CD8-positive, alpha-beta memory T cell (primary cell): ENCODE results near the gene DDX43. TPM values are rescaled to one million over a fixed set of nuclear protein-coding genes. Genes with fewer than 3 reads are reported as not detected.
"Not testable (repeated sequence)": the region's sequence is repeated elsewhere in the genome, so short reads cannot be mapped to it uniquely, and the experiment has no call there.

ENCODE experiments used
- CTCF ChIA-PET: fragments of 350-600 bp; sonication (Branson Sonifier 250); formaldehyde crosslinking; loops from one replicate; lab custom pipeline; 2021; ENCODE audit warnings: antibody characterized with exemption; lab: Charles Lee
- POLR2A ChIA-PET: fragments of 350-600 bp; sonication (Branson Sonifier 250); formaldehyde crosslinking; loops from one replicate; lab custom pipeline; 2021; ENCODE audit warnings: antibody characterized with exemption; lab: Charles Lee
- DNase-seq, 5 donors: peaks; one replicate each; pipeline versions ENCODE4 v3.0.0 to v3.0.0-alpha.2; 2020 to 2022; ENCODE audit warnings: mixed read lengths in 1 of 5
- H3K27ac ChIP-seq: one replicate; pipeline ENCODE4 v1.7.0; 2013; ENCODE audit warnings: low read depth, mild to moderate bottlenecking, low read length, moderate library complexity
- H3K27me3 ChIP-seq: 2 replicates; pipeline ENCODE4 v1.7.0; 2013; ENCODE audit warnings: low read length, mild to moderate bottlenecking; ENCODE audit not compliant: insufficient read depth, poor library complexity, severe bottlenecking
- H3K36me3 ChIP-seq: 2 replicates; pipeline ENCODE4 v1.7.0; 2013; ENCODE audit warnings: mild to moderate bottlenecking, low read length, moderate library complexity; ENCODE audit not compliant: insufficient read depth
- H3K4me1 ChIP-seq: 2 replicates; pipeline ENCODE4 v1.7.0; 2013; ENCODE audit warnings: mild to moderate bottlenecking, low read length, moderate library complexity; ENCODE audit not compliant: insufficient read depth
- H3K4me3 ChIP-seq: 2 replicates; pipeline ENCODE4 v1.7.0; 2013; ENCODE audit warnings: mild to moderate bottlenecking, low read length
- H3K9me3 ChIP-seq: 2 replicates; pipeline ENCODE4 v1.7.0; 2013; ENCODE audit warnings: mild to moderate bottlenecking, low read length
- H3K27ac Mint-ChIP-seq, 8 donors: one replicate each; pipeline ENCODE4 v1.8.0; 2020 to 2021; ENCODE audit warnings: mixed read lengths in 8 of 8, mild to moderate bottlenecking in 6 of 8, inconsistent platforms in 3 of 8, moderate library complexity in 3 of 8
- H3K27me3 Mint-ChIP-seq, 2 donors: one replicate each; pipeline ENCODE4 v1.8.0; 2020 to 2021; ENCODE audit warnings: mixed read lengths in 2 of 2, mild to moderate bottlenecking in 1 of 2, moderate library complexity in 1 of 2
- H3K36me3 Mint-ChIP-seq, 3 donors: one replicate each; pipeline ENCODE4 v1.8.0; 2020 to 2021; ENCODE audit warnings: mixed read lengths in 3 of 3, inconsistent platforms in 1 of 3, mild to moderate bottlenecking in 1 of 3
- H3K4me1 Mint-ChIP-seq, 3 donors: one replicate each; pipeline ENCODE4 v1.8.0; 2020 to 2021; ENCODE audit warnings: mixed read lengths in 3 of 3, inconsistent platforms in 1 of 3, mild to moderate bottlenecking in 1 of 3
- H3K4me3 Mint-ChIP-seq, 7 donors: one replicate each; pipeline ENCODE4 v1.8.0; 2020 to 2021; ENCODE audit warnings: mixed read lengths in 7 of 7, mild to moderate bottlenecking in 6 of 7, moderate library complexity in 4 of 7, inconsistent platforms in 2 of 7
- H3K9me3 Mint-ChIP-seq, 5 donors: one replicate each; pipeline ENCODE4 v1.8.0; 2020 to 2022; ENCODE audit warnings: mixed read lengths in 5 of 5, mild to moderate bottlenecking in 3 of 5, moderate library complexity in 2 of 5, inconsistent platforms in 1 of 5
- polyA plus RNA-seq: library from polyadenylated mRNA; unstranded; fragments of 300-500 nt; fragmentation: Illumina TruSeq; gene quantifications from one replicate; pipeline ENCODE4 v1.2.3, GENCODE V29; 2021
- total RNA-seq, 2 experiments: library from RNA; stranded (reverse); gene quantifications; one replicate each; pipeline ENCODE4 v1.2.3, GENCODE V29; 2021

DDX43 gene
- total and polyA plus RNA-seq, 3 experiments from 2014 or later: 0.71 to 1.6 (median 0.98) TPM

GRCh38 chr6:73375216-73375615 is 19.4 kb upstream of the DDX43 start:
- Mint-ChIP-seq H3K27me3 (no peaks in the 10 kb centered on the region), H3K4me1 (no peaks in the 10 kb centered on the region), H3K36me3 (peaks cover 0 to 3% (median 3%) of the 10 kb centered on the region in 3 donors), H3K4me3 (no peak overlapping the region), H3K27ac (no peak overlapping the region), H3K9me3 (peaks cover 0 to 8% (median 3%) of the 10 kb centered on the region in 5 donors)
- no peak for DNase-seq
- Histone ChIP-seq H3K4me1 (no peaks in the 10 kb centered on the region), H3K27ac (no peak overlapping the region), H3K27me3 (no peaks in the 10 kb centered on the region), H3K4me3 (no peak overlapping the region), H3K9me3 (no peaks in the 10 kb centered on the region), H3K36me3 (no peaks in the 10 kb centered on the region)
- ChIA-PET CTCF (interaction anchor here (1.7 kb wide), 1 partner anchor 14 kb away, joined by 6 read pairs; no protein-coding TSS in a partner anchor), POLR2A (no interaction called here)

- Histone ChIP-seq H3K4me3 (no peak overlapping the region), H3K9me3 (no peaks in the 10 kb centered on the region), H3K27me3 (no peaks in the 10 kb centered on the region), H3K36me3 (no peaks in the 10 kb centered on the region), H3K27ac (no peak overlapping the region), H3K4me1 (no peaks in the 10 kb centered on the region)
- ChIA-PET CTCF (no interaction called here), POLR2A (interaction anchor here (0.7 kb wide), 1 partner anchor 41 kb away, joined by 3 read pairs; no protein-coding TSS in a partner anchor)
- H3K4me3 Mint-ChIP-seq: no peak overlapping the region
- H3K9me3 Mint-ChIP-seq: peaks cover 0 to 2% (median 0%) of the 10 kb centered on the region in 5 donors
- H3K27ac Mint-ChIP-seq: no peak overlapping the region
- no peaks in the 10 kb centered on the region for H3K27me3 Mint-ChIP-seq
- no peaks in the 10 kb centered on the region for H3K4me1 Mint-ChIP-seq
- no peak for DNase-seq
- peaks cover 0 to 3% (median 3%) of the 10 kb centered on the region in 3 donors for H3K36me3 Mint-ChIP-seq
Observed at GRCh38 chr6:73377225-73377624, 17.4 kb upstream of the DDX43 start.

- H3K27me3 Mint-ChIP-seq, H3K36me3 ChIP-seq, H3K27ac Mint-ChIP-seq, CTCF ChIA-PET, H3K4me1 ChIP-seq, H3K4me1 Mint-ChIP-seq, H3K4me3 ChIP-seq, POLR2A ChIA-PET, H3K27me3 ChIP-seq, H3K4me3 Mint-ChIP-seq, H3K9me3 ChIP-seq, DNase-seq, H3K27ac ChIP-seq, H3K36me3 Mint-ChIP-seq, H3K9me3 Mint-ChIP-seq: not testable (repeated sequence)
Observed at GRCh38 chr6:73381531-73381930, 13.1 kb upstream of the DDX43 start.

- Histone ChIP-seq H3K27me3 (no peaks in the 10 kb centered on the region), H3K4me1 (no peaks in the 10 kb centered on the region), H3K4me3 (no peak overlapping the region), H3K36me3 (no peaks in the 10 kb centered on the region), H3K9me3 (no peaks in the 10 kb centered on the region), H3K27ac (no peak overlapping the region)
- Mint-ChIP-seq H3K36me3 (peaks cover 0 to 5% (median 1%) of the 10 kb centered on the region in 3 donors), H3K27ac (no peak overlapping the region), H3K27me3 (no peaks in the 10 kb centered on the region), H3K9me3 (no peaks in the 10 kb centered on the region), H3K4me1 (no peaks in the 10 kb centered on the region), H3K4me3 (no peak overlapping the region)
- no peak for DNase-seq
- ChIA-PET POLR2A (no interaction called here), CTCF (no interaction called here)
Observed at GRCh38 chr6:73382462-73383113, 12.0 kb upstream of the DDX43 start.

GRCh38 chr6:73388433-73388799 is 6.2 kb upstream of the DDX43 start:
- Mint-ChIP-seq H3K4me3 (peak overlapping the region; percentile 78 to 95 (median 86)), H3K27me3 (no peaks in the 10 kb centered on the region), H3K27ac (peak overlapping the region; percentile 78 to 95 (median 86)), H3K9me3 (no peaks in the 10 kb centered on the region), H3K4me1 (peaks cover 27 to 36% (median 32%) of the 10 kb centered on the region in 3 donors), H3K36me3 (peaks cover 0 to 5% (median 1%) of the 10 kb centered on the region in 3 donors)
- Histone ChIP-seq H3K27ac (peak overlapping the region; percentile 69), H3K9me3 (no peaks in the 10 kb centered on the region), H3K27me3 (no peaks in the 10 kb centered on the region), H3K4me1 (peaks cover 8% of the 10 kb centered on the region), H3K36me3 (no peaks in the 10 kb centered on the region), H3K4me3 (peak overlapping the region; percentile 66)
- CTCF ChIA-PET: interaction anchor here (0.5 to 2.3 kb wide), 9 partner anchors 10 to 772 kb away, joined by 3 to 10 read pairs (median 3); partner anchors contain the start of gene MTO1
- no peak for DNase-seq
- POLR2A ChIA-PET: interaction anchor here (0.6 to 1.5 kb wide), 2 partner anchors 62 to 73 kb away, joined by 5 to 9 read pairs; partner anchors contain the start of gene MTO1

GRCh38 chr6:73388800-73389512 is 5.7 kb upstream of the DDX43 start:
- Histone ChIP-seq H3K27ac (peak overlapping the region; percentile 69), H3K4me3 (peak overlapping the region; percentile 66), H3K36me3 (no peaks in the 10 kb centered on the region)

GRCh38 chr6:73389854-73390253 is 4.8 kb upstream of the DDX43 start:
- no peak overlapping the region for H3K27ac ChIP-seq
- peak overlapping the region in 4 of 7 donors; percentile 19 to 78 (median 53) for H3K4me3 Mint-ChIP-seq
- H3K4me3 ChIP-seq: no peak overlapping the region
- ChIA-PET CTCF (interaction anchor here (1.4 to 2.3 kb wide), 2 partner anchors 32 to 72 kb away, joined by 3 to 10 read pairs; partner anchors contain the start of gene MTO1), POLR2A (interaction anchor here (0.6 kb wide), 1 partner anchor 195 kb away, joined by 12 read pairs; no protein-coding TSS in a partner anchor)
- H3K27ac Mint-ChIP-seq: peak overlapping the region in 3 of 8 donors; percentile 12 to 84 (median 42)
- DNase-seq: no peak
- no peaks in the 10 kb centered on the region for H3K9me3 Mint-ChIP-seq
- no peaks in the 10 kb centered on the region for H3K36me3 Mint-ChIP-seq
- H3K36me3 ChIP-seq: no peaks in the 10 kb centered on the region
- peaks cover 27 to 38% (median 36%) of the 10 kb centered on the region in 3 donors for H3K4me1 Mint-ChIP-seq
- no peaks in the 10 kb centered on the region for H3K27me3 ChIP-seq
- peaks cover 8% of the 10 kb centered on the region for H3K4me1 ChIP-seq
- no peaks in the 10 kb centered on the region for H3K27me3 Mint-ChIP-seq
- H3K9me3 ChIP-seq: no peaks in the 10 kb centered on the region

More at GRCh38 chr6:73388800-73389512, 5.7 kb upstream of the DDX43 start:
- peak overlapping the region; percentile 78 to 95 (median 86) for H3K27ac Mint-ChIP-seq
- POLR2A ChIA-PET: interaction anchor here (0.6 to 1.5 kb wide), 3 partner anchors 61 to 74 kb away, joined by 3 to 9 read pairs (median 5); partner anchors contain the start of gene MTO1
- peak overlapping the region; percentile 78 to 95 (median 86) for H3K4me3 Mint-ChIP-seq
- no peaks in the 10 kb centered on the region for H3K27me3 Mint-ChIP-seq
- Histone ChIP-seq H3K4me1 (peaks cover 8% of the 10 kb centered on the region), H3K27me3 (no peaks in the 10 kb centered on the region), H3K9me3 (no peaks in the 10 kb centered on the region)
- peaks cover 27 to 36% (median 35%) of the 10 kb centered on the region in 3 donors for H3K4me1 Mint-ChIP-seq
- no peaks in the 10 kb centered on the region for H3K9me3 Mint-ChIP-seq
- DNase-seq: peak; percentile 21 to 67 (median 45)
- CTCF ChIA-PET: interaction anchor here (0.8 to 2.3 kb wide), 12 partner anchors 11 to 773 kb away, joined by 3 to 10 read pairs (median 3); partner anchors contain the start of gene MTO1
- peaks cover 0 to 5% (median 1%) of the 10 kb centered on the region in 3 donors for H3K36me3 Mint-ChIP-seq
